ENCODE measurements around the gene NBEAL2.
A peak's percentile ranks its signal among the peaks of the same experiment; 100 is the strongest.

NBEAL2 gene

DNA sequence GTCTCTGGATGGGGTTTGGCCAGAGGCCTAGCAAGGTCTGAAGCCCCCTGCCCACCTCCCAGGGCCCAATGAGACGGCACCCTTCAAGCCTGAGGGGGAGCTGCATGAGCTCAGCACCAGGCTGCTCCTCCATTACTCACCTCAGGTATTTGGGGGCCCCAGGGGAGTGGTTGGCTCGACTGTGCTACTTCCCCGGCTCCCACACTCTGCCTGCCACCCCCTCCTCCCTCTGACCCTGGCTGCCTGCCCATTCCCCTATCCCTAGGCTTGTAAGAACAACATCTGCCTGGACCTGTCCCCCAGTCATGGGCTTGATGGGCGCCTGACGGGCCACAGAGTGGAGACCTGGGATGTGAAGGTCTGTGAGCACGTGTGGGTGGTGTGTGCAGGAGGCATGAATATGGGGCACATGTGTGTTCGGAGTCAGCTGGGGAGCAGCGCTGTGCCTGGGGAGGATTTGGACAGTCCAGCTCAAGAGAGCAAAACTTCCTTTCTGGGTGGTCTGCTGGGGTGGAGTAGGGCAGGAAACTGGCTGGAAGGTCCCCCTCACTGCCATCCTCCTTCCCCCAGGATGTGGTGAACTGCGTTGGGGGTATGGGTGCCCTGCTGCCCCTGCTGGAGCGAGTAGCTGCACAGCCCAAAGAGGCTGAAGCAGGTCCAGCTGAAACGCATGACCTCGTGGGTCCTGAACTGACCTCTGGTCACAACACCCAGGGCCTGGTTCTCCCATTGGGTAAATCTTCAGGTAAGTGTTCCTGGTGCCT, 17.4 kb downstream of the NBEAL2 start:
- no peak overlapping the region for H3K4me3 ChIP-seq (ENCODE audit: low read depth, low read length)
- TF ChIP-seq, protein P1, sequence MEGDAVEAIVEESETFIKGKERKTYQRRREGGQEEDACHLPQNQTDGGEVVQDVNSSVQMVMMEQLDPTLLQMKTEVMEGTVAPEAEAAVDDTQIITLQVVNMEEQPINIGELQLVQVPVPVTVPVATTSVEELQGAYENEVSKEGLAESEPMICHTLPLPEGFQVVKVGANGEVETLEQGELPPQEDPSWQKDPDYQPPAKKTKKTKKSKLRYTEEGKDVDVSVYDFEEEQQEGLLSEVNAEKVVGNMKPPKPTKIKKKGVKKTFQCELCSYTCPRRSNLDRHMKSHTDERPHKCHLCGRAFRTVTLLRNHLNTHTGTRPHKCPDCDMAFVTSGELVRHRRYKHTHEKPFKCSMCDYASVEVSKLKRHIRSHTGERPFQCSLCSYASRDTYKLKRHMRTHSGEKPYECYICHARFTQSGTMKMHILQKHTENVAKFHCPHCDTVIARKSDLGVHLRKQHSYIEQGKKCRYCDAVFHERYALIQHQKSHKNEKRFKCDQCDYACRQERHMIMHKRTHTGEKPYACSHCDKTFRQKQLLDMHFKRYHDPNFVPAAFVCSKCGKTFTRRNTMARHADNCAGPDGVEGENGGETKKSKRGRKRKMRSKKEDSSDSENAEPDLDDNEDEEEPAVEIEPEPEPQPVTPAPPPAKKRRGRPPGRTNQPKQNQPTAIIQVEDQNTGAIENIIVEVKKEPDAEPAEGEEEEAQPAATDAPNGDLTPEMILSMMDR (IDR thresholded peaks at IDR 0.05; ENCODE audit: borderline replicate concordance, insufficient read depth, low read depth, low read length): no peak

GRCh38 chr3:46997453-46998091, 18.1 kb downstream of the NBEAL2 start:
- no peak overlapping the region for H3K4me3 ChIP-seq (ENCODE audit: low read depth, low read length)
- TF ChIP-seq, protein P1 (IDR thresholded peaks at IDR 0.05; ENCODE audit: borderline replicate concordance, insufficient read depth, low read depth, low read length): no peak

DNA sequence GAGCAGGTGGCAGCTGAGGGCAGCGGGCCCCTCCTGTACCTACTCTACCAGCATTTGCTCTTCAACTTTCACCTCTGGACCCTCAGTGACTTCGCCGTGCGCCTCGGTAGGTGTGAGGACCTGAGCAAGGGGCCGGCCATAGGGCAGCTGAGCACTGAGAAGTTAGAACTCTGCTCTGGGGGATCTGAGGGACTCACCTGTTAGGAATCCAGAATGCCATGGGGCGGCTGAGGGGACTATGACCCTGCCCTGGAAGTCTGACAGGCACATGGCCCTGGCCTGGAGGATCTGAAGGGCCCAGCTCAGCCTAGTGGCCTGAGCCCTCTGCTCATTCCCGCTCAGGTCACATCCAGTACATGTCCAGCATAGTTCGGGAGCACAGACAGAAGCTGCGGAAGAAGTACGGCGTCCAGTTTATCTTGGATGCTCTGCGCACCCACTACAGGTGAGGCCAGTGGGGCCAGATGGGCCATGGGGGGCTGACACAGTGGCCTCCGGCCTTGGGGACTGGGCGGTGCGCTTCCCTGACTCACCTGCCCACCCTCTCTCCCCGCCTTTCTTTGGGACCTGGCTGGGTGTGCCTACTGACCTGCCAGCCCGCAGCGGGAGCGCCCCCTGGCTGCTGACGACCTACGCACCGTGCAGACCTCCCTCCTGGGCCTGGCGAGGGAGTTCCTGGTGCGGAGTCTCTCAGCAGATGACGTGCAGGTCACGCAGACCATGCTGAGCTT, 18.8 kb downstream of the NBEAL2 start:
- TF ChIP-seq, protein P1 (IDR thresholded peaks at IDR 0.05; ENCODE audit: borderline replicate concordance, insufficient read depth, low read depth, low read length): peak; percentile 94
- H3K4me3 ChIP-seq (ENCODE audit: low read depth, low read length): no peak overlapping the region

DNA sequence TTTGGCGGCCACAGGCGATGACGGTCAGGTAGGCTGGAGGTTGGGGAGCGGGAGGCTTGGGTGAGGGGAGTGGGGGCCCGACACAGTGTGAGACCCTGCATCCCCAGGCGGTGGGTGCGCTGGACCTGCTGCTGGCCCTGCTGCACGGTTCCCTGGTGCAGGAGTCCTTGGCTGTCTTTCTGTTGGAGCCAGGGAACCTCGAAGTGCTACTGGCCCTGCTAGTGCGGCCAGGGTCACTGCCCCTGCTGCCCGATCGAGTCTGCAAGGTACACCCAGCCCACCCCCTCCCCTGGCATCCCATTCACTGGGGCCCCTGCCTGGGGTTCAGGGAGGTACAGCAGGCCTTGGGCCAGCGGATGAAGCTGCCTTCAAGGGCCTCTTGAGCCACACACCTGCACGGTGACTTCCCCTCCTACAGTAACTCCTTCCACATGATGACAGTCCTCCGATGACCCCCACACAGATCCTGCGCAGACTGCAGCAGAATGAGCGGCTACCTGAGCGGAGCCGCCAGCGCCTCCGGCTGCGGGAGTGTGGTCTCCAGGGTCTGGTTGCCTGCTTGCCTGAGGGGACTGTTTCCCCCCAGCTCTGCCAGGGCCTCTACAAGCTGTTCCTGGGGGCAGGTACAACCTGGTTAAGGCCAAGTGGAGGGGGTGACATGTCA, 19.5 kb downstream of the NBEAL2 start:
- TF ChIP-seq, protein P1 (IDR thresholded peaks at IDR 0.05; ENCODE audit: borderline replicate concordance, insufficient read depth, low read depth, low read length): no peak

GRCh38 chr3:46999516-47000197, 20.2 kb downstream of the NBEAL2 start:
- H3K4me3 ChIP-seq (ENCODE audit: low read depth, low read length): no peak overlapping the region
- TF ChIP-seq, protein P1 (IDR thresholded peaks at IDR 0.05; ENCODE audit: borderline replicate concordance, insufficient read depth, low read depth, low read length): no peak

More for the DNA sequence above, 19.5 kb downstream of the NBEAL2 start:
- no peak overlapping the region for H3K4me3 ChIP-seq (ENCODE audit: low read depth, low read length)

DNA sequence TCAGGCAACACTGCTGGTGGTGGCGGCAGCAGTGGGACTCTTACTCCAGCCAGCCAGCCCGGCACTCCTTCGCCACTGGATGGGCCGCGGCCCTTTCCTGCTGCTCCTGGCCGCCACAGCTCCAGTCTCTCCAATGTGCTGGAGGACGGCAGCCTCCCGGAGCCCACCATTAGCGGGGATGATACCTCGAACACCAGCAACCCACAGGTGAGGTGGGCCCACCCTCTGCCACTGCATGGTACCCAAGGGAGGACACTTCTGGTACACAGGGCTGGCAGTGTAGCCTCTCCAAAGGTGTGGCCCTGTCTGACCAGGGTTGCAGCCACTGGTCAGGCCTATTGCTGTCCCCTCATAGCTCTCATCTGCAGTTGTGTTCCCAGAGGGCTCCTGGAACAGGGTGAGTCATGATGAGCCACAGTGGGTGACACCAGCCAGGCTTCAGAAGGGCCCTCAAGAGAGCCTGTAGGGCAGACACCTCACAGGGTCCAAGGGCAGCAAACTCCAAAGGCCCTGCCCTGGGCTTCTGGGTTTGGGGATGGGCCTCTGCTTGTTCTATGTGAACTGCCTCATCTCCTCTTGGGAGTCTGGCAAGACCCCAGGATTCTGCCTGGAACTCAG, 20.8 kb downstream of the NBEAL2 start:
- TF ChIP-seq, protein P1 (IDR thresholded peaks at IDR 0.05; ENCODE audit: borderline replicate concordance, insufficient read depth, low read depth, low read length): no peak
- H3K4me3 ChIP-seq (ENCODE audit: low read depth, low read length): no peak overlapping the region

Data from GM12875 (cell line).